Nucleus accumbens (tissue), 56 donors: Measurements from ENCODE around the gene VKORC1L1.
A peak's percentile ranks its signal among the peaks of the same experiment; 100 is the strongest.
"Not testable (repeated sequence)": the region's sequence is repeated elsewhere in the genome, so short reads cannot be mapped to it uniquely, and the experiment has no call there.

Experiments
- DNase-seq, 56 donors: peaks; one replicate each; lab custom pipeline; 2025; lab: John Stamatoyannopoulos, UW

VKORC1L1 gene

DNA sequence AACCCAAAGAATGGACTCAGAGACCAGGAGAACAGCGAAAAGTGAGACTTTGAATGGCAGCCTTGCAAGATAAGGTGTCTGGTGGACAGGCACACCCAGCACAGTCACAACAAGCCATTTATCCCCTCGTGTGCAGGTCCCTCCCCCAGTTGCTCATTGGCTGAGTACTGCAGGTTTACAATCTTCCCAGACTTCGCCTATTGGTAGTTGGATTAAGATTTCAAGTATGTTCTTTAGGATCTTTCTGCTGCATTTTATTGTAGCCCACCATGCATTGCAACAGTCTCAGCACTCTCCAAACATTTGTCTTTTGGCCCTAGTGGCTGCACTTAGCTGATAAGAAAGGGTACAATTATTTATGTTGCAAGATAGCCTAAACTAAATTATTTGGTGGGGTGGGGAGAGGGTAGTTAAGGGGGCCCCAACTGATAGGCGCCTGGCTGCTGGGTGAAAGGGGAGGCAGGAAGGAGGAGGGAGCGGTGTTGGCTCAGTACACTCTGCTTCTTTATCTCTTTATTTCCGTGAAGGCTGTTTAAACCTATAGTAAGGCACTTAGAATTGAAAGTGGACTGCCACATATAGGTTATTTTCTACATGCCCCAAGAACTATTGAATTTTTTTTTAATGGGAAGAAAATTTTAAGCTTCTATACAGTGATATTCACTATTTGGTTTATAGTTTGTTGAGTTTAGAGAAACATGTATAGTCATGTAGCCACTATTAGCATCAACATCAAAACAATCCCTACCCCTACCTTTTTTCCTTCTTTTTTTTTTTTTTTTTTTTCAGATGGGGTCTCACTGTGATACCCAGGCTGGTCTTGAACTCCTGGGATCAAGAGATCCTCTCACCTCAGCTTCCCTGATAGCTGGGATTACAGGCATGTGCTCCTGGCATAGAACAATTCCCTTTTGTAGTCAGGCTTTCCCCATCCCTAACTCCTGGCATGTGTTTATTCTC is 54.9 kb downstream of the VKORC1L1 start:
- no peak for DNase-seq

DNA sequence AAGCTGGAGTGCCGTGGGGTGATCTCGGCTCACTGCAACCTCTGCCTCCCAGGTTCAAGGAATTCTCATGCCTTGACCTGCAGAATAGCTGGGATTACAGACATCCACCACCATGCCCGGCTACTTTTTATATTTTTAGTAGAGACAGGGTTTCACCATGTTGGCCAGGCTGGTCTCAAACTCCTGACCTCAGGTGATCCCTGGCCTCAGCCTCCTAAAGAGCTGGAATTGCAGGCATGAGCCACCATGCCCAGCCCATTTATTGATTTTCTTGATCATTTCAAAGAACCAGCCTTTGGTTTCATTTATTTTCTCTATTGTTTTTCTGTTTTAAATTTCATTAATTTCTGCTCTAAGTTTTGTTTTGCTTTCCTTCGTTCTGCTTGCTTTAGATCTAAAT is 58.8 kb downstream of the VKORC1L1 start:
- no peak for DNase-seq

DNA sequence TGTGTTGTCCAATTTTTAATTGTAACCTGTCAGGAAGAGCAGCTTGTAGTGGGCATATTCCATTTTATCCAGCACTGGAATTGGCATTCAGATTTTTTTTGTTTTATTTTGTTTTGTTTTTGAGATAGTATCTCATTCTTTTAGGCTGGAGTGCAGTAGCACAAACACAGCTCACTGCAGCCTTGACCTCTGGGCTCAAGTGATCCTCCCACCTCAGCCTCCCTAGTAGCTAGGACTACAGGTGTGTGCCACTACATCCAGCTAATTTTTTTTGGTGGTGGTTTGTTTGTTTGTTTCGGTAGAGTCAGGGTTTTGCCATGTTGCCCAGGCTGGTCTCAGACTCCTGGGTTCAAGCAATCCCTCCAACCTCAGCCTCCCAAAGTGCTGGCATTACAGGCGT is 64.4 kb downstream of the VKORC1L1 start:
- DNase-seq, result no peak

DNA sequence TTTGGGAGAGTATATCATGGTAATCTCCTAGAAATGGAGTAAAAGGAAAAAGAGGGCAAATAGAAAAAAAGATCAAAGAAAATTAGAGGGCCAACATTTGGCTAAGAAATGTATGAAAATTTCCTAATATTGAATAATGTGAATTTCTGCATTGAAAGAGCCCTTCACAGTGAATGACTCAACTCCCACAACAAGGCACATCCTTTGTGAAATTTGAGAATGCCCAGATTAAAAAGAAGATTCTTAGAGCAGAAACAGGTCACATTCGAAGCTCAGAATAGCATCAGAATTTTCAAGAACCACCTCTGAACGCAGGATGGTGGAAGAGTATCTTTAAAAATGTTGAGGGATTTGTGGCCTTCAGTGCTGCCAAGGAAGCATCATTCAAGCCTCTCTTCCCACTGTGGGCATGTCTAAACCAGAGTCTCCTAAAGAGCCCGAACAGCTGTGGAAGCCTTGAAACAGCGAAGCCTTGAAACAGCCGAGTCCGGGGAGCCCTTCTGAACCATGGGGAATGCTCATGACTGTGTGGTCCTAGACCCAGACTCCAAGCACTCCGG is 65.5 kb downstream of the VKORC1L1 start:
- DNase-seq, result no peak

DNA sequence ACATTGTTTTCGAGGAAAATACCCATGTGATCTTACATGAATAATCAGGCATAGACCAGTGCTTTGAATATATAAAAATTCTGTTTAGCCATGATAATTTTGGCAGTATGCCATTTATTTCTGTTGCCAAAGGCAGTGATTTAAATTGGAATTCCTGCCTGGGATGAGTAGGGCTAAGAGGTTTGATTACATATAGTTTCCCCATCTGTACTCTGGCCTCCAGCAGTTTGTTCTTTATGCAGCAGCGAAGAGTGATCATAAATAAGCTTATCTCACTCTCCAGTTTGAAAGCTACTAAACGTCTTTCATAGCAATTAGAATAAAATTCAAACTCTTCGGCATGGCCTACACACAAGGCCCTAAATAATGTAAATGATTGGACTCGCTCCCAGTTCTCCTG is 72.9 kb downstream of the VKORC1L1 start:
- DNase-seq, result not testable (repeated sequence)

DNA sequence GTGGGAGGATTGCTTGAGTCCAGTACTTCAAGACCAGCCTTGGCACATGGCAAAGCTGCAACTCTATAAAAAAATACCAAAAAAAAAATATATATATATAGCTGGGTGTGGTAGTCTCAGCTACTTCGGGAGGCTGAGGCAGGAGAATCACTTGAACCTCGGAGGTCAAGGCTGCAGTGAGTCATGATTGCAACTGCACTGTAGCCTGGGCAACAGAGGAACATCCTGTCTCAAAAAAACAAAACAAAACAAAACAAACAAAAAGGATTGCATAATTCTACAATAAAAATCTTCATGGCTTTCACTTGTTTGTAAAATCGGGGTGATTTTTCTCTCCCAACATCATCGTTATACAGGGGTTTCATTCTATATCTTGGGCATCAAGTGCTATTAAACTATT is 74.0 kb downstream of the VKORC1L1 start:
- DNase-seq, result no peak

DNA sequence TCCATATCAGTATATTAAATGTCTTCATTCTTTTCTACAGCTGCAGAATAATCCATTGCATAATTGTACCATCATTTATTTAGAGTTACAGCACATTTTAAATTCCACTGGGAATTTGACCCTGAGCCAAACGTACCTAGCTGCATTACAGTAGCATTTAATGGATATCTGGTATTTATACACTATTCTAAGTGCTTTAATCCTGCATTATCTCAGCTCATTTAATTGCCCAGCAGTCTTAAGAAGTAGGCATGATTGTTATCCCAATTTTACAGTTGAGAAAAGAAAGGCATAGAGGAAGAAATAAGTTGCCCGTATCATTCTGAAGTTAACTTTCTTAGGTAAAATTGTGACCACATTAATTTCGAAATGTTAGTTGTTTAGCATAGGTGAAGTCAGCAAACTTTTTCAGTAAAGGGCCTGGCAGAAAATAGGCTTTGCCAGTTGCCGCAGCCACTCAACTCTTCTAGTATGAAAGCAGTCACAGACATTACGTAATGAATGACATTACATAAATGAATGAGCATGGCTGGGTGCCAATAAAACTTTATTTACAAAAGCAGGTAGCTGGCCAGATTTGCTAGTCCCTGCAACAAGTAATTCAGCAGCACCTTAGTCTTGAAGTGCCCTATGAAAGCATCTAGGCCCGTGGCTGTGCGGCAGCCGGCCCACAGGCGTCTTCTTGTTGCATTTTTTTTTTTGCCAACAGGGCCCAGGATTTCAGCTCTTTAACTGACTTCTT is 79.1 kb downstream of the VKORC1L1 start:
- DNase-seq, result peak in 1 of 56 donors; percentile 2

DNA sequence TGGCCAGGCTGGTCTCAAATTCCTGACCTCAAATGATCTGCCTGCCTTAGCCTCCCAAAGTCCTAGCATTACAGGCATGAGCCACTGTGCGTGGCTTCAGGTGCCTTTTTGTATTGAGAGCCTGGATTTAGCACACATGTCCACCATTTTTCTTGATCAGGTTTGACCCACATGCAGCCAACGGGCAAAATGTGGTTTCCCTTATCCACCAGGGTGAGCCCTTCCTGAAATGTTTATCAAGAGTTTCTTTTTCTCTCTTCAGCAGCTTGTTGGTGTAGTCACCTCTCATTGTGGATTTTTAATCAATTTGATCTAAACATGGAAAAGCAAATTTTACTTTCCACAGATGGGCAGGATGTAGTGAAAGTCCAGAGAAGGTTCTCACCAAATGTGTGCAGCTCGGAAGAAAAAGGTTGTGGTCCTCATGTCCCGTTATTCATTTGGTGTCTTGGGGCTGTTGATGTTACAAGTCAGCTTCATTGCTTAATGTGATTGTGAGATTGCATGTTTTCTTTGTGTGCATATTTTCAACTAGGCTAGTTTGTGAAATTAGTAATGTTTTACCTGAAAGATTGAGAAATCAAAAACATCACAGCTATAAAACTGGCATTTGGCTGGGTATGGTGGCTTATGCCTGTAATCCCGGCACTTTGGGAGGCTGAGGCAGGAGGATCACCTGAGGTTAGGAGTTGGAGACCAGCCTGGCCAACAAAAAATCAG is 80.3 kb downstream of the VKORC1L1 start:
- no peak for DNase-seq

DNA sequence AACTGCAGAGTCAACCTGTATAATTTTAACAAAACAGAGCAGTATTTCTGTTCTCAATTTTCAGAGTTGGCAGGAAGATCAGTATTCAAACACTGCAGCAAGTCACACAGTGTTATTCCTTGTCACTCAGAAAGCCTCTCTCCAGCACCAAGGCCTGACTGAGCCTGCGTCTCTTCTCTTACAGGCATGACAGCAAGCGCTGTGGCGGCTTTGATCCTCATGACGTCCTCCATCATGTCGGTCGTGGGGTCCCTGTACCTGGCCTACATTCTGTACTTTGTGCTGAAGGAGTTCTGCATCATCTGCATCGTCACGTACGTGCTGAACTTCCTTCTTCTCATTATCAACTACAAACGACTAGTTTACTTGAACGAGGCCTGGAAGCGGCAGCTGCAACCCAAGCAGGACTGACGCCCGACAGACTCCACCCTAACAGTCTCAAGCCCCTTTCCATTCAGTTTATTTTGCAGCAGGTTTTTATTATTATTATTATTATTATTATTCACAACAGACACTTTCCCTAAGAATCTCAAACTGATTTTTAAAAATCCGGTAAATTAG is 81.1 kb downstream of the VKORC1L1 start:
- peak in 15 of 56 donors; percentile 1 to 33 (median 7) for DNase-seq

DNA sequence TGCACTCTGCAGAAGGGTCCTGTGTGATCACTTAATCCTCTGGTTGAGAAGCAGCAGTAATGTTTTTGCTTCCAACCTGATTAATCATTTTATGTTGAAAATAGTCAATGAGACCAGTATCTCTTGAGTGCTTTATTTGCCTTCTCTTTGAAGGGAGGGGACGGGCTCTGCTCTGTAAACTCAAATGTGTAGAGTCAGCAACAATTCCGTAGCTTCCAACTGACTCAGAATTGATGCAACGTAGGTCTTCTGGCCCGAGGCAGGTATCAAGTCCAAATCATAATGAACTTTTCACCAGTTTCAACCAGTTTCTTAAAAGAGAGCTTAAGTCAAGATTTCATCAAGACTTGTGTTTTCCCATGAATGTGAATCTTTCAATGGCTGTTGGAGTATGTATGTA is 82.8 kb downstream of the VKORC1L1 start:
- DNase-seq, result no peak

DNA sequence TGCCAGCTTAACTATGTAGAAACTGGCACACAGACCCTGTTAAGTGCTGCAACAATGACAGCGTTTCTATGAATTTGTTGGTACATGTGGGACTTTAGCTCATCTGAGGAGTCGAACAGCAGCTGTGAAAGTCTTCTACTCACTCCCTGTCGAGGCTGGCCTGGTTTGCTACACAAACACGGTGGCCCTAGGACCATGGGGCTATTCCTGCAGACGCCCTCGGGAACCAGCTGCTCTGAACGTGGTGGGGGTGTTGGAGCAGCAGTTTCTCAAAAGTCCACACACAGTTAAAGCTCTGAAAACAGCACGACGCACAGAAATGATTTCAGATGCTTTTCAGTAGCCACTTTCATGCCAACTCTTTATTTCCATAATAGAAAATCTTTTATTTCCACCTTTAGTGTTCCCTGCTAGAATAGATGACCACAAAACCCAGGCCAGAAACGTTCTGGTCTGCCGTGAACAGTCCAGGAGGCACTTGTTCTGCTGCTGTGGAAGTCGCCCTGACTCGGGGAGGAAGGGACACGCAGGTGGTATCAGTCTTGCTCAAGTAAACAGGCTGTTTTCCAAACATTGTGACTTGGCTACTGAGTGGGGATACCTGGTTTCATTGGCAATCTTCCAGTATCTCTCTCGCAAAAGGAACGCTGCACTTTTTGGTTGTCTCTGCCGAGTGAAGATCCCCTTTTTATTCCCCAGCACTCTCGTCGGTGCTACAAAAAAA is 87.6 kb downstream of the VKORC1L1 start:
- DNase-seq, result no peak

DNA sequence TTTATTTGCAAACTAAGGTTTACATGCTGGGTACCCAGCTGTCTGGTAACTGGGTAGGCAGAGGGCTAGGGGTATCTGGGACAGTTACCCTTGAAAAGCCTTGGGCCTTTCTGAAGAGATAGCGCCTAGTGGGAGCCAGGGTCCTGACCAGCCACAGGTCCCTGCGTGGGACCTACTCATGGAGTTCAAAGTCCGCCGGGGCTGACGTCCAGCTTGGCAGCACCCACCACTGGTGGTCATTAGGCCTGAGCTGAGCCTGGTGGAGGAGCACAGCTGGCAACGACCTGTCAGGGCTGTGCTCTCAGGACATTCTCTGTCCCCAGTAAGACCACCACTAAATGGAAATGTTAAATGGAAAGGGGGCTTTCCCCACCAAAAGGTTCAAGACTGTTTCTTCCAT is 89.2 kb downstream of the VKORC1L1 start:
- DNase-seq, result no peak

DNA sequence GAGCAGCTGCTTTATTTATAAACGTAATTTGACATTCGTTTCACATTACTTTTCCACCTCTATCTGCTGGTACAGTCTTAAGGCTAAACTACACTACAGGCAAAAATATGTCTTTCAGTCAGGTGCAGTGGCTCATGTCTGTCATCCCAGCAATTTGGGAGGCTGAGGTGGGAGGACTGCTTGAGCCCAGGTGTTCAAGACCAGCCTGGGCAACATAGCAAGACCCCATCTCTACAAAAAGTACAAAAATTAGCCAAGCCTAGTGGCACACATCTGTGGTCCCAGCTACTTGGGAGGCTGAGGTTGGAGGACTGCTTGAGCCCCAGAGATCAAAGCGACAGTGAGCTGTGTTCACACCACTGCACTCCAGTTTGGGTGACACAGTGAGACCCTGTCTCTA is 91.8 kb downstream of the VKORC1L1 start:
- not testable (repeated sequence) for DNase-seq

DNA sequence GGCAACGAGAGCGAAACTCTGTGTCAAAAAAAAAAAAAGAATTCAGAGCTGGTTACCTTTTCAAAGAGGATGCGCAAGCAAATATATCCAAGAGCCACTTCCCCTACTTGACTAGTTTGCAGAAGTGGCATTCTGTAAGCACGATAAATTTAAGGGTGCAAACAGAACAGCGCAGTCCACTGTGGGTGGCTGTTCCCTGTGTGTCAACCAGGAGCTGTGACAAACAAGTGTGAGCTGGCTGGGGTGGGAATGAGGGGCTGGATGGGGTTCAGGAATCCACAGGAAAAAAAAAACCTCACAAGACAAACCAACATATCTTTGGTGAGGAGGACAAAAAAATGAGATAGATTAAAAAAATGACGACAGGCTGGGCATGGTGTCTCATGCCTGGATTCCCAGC is 93.3 kb downstream of the VKORC1L1 start:
- no peak for DNase-seq

DNA sequence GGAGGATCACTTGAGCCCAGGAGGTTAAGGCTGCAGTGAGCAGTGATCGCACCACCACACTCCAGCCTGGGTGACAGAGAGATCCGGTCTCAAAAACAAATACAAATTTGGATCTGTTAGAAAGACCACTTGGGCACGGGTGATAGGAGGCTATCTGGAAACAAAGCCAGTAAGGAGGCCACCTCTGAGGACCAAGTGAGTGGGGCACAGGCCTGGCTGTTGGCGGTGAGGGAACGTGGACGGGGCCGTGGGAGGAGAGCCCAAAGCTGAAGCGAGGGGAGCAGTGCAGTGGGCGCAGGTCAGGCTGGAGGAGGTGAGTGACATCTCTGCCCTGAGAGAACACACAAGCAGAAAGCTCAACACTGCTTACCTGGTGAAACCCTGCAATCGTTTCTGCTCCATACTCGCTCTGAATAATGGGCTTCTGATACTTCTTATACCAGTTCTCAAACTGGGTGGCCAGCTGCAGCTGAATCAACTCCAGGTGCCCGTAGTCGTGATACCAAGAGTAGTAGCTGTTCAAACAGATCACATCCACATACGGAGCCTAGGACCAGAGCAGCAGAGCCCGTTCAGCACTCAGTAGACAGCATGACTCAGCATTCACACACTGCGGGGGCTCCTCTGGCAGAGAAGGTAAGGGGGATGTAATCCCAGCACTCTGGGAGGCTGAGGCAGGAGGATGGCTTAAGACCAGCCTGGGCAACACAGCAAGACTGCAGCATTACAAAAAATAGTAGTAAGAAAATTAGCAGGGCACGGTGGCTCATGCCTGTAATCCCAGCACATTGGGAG is 94.7 kb downstream of the VKORC1L1 start:
- DNase-seq, result no peak

DNA sequence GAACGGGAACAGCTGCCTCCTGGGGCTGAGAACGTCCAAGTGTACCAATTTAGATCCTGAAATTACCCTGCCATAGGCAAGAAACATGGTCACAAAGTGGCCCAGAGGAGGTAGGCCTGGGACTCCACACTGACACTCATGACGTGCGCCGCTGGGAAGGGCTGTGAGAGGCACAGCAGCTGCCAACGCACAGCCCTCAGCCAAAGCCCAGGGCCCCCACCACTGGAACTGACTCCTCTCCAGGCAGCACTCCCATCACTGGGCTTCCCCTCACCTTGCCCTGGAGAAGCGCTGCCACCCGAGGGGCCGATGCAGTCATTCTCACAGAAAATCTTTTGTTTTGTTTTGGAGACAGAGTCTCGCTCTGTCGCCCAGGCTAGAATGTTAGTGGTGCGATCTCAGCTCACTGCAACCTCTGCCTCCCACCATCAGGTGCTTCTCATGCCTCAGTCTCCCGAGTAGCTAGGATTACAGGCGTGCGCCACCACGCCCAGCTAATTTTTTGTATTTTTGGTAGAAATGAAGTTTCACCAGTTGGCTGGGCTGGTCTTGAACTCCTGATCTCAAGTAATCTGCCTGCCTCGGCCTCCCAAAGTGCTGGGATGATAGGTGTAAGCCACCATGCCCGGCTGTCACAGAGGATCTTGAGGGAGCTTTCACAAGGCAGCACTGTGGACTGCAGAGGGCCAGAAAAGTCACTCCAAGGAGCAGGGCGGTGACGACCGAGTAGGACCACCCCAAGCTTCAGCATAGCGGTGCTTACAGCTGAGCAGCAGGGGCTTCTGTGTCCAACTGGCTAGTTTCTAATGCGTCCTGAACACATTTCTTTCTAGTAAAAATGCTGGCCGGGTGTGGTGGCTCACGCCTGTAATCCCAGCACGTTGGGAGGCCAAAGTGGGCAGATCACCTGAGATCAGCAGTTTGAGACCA is 95.6 kb downstream of the VKORC1L1 start:
- no peak for DNase-seq

DNA sequence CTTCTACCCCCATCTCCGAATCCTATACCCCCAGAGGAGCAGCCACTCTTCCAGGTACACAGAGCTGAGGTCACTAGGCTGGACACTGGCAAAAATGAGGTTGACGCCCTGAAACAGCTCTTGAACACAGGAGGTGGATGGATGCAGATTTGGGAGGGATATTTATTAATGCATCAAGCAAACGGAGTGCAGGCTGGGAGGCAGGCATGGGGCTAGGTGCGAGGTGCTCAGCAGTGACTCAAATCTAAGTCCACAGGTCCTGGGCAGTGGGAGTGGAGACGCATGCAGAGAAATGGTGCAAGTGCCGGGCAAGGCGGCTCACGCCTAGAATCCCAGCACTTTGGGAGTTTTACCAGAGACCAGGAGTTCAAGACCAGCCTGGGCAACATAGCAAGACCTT is 98.1 kb downstream of the VKORC1L1 start:
- no peak for DNase-seq

DNA sequence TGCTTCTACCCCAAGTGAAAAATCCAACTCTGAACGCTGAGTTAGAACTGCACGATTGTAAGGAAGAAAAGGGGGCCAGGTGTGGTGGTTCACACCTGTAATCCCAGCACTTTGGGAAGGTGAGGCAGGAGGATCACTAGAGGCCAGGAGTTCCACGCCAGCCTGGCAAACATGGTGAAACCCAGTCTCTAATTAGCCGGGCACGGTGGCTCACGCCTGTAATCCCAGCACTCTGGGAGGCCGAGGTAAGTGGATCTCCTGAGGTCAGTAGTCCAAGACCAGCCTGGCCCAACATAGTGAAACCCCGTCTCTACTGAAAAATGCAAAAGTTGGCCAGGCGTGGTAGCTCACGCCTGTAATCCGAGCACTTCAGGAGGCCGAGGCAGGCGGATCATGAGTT is 100.1 kb downstream of the VKORC1L1 start:
- DNase-seq, result no peak
